A549 (cell line): Measurements from ENCODE around the gene ZIM2. TPM values are rescaled to one million over a fixed set of nuclear protein-coding genes. Genes with fewer than 3 reads are reported as not detected.

ENCODE experiments used
- ATAC-seq, 2 experiments: fragments of 200-7000 bp in 1 of 2; fragments of >200 bp in 1 of 2; cut with Nextera tagmentation in 1 of 2; cut with Tn5 transposase in 1 of 2; 3 replicates each; pipeline versions ENCODE4 v1.8.0 to v1.9.1; 2018 to 2020; ENCODE audit warnings: mild to moderate bottlenecking in 1 of 2, moderate library complexity in 1 of 2
- CTCF ChIA-PET: fragments of 300-600 bp; sonication (Branson Sonifier 250); formaldehyde crosslinking; extraction: SDS; loops from one replicate; lab custom pipeline; 2021; ENCODE audit warnings: antibody characterized with exemption, inconsistent platforms; lab: Yijun Ruan, JAX
- POLR2A ChIA-PET: fragments of 350-600 bp; formaldehyde crosslinking; extraction: SDS; loops from one replicate; lab custom pipeline; 2021; ENCODE audit warnings: antibody characterized with exemption, inconsistent platforms; lab: Yijun Ruan, JAX
- DNase-seq, 2 experiments: peaks; one replicate each; pipeline versions ENCODE4 v3.0.0 to v3.0.0-alpha.2; 2011 to 2016; ENCODE audit warnings: low read depth in 1 of 2, low spot score in 1 of 2
- FAIRE-seq: peaks from 2 replicates; lab custom pipeline; 2011; peaks lifted over from hg19 to GRCh38; lab: Jason Lieb, UNC
- H3K27ac ChIP-seq, 2 experiments: fragments of >200 bp; sonication (Bioruptor Twin); formaldehyde crosslinking; 3 replicates each; pipeline ENCODE4 v1.5.1; 2016 to 2017
- H3K4me1 ChIP-seq: fragments of >200 bp; sonication (Bioruptor Twin); formaldehyde crosslinking; 3 replicates; pipeline ENCODE4 v1.6.1; 2016
- H3K4me2 ChIP-seq: fragments of >200 bp; sonication (Bioruptor Twin); formaldehyde crosslinking; 3 replicates; pipeline ENCODE4 v1.6.1; 2016
- H3K4me3 ChIP-seq: fragments of >200 bp; sonication (Bioruptor Twin); formaldehyde crosslinking; 3 replicates; pipeline ENCODE4 v1.5.1; 2016
- H3K9me3 ChIP-seq: fragments of >200 bp; sonication (Bioruptor Twin); formaldehyde crosslinking; 3 replicates; pipeline ENCODE4 v1.6.1; 2016
- BCL3 ChIP-seq: fragments of >200 bp; sonication (Bioruptor Twin); formaldehyde crosslinking; IDR thresholded peaks from 3 replicates; pipeline ENCODE4 v1.6.1; 2016
- CTCF ChIP-seq: fragments of >200 bp; sonication (Bioruptor Twin); formaldehyde crosslinking; IDR thresholded peaks from 3 replicates; pipeline ENCODE4 v1.5.1; 2016
- EHF ChIP-seq: fragments of 250-450 bp; sonication (Bioruptor Pico); IDR thresholded peaks from 2 replicates; pipeline ENCODE4 v1.5.0; 2020; ENCODE audit warnings: mild to moderate bottlenecking
- ESRRA ChIP-seq: fragments of 150-350 bp; IDR thresholded peaks from 2 replicates; pipeline ENCODE4 v1.6.1; 2014; ENCODE audit warnings: mild to moderate bottlenecking, low read length, borderline replicate concordance
- FOSB ChIP-seq: fragments of 250-450 bp; sonication (Bioruptor Pico); IDR thresholded peaks from 2 replicates; pipeline ENCODE4 v1.5.0; 2020; ENCODE audit warnings: mild to moderate bottlenecking, moderate library complexity
- HDAC2 ChIP-seq: fragments of 200-600 bp; sonication (generic); IDR thresholded peaks from 2 replicates; pipeline ENCODE4 v1.6.1; 2016
- HEYL ChIP-seq: fragments of 250-450 bp; sonication (Bioruptor Pico); IDR thresholded peaks from 2 replicates; pipeline ENCODE4 v1.8.0; 2021; ENCODE audit warnings: mild to moderate bottlenecking, moderate library complexity
- JUNB ChIP-seq: fragments of >200 bp; sonication (Bioruptor Twin); formaldehyde crosslinking; IDR thresholded peaks from 2 replicates; pipeline ENCODE4 v1.6.1; 2016
- KDM5A ChIP-seq: fragments of 200-600 bp; sonication (generic); IDR thresholded peaks from 2 replicates; pipeline ENCODE4 v1.6.1; 2016; ENCODE audit warnings: antibody characterized with exemption, mild to moderate bottlenecking
- MAFK ChIP-seq: fragments of 450-650 bp; IDR thresholded peaks from 2 replicates; pipeline ENCODE4 v1.6.1; 2014; ENCODE audit not compliant: partially characterized antibody
- MYC ChIP-seq: IDR thresholded peaks from 2 replicates; pipeline ENCODE4 v1.6.1; 2012; ENCODE audit warnings: mild to moderate bottlenecking, inconsistent platforms, low read length, improper control_type of control experiment, borderline replicate concordance
- NPAS2 ChIP-seq: fragments of 250-450 bp; sonication (Bioruptor Pico); IDR thresholded peaks from 2 replicates; pipeline ENCODE4 v1.8.0; 2022; ENCODE audit warnings: mild to moderate bottlenecking, moderate library complexity, borderline replicate concordance
- PHF8 ChIP-seq: fragments of 200-600 bp; sonication (generic); IDR thresholded peaks from 2 replicates; pipeline ENCODE4 v1.6.1; 2016; ENCODE audit warnings: low read depth, mild to moderate bottlenecking, antibody characterized with exemption, moderate library complexity, borderline replicate concordance
- POLR2A ChIP-seq: IDR thresholded peaks from 2 replicates; pipeline ENCODE4 v1.6.1; 2012; ENCODE audit warnings: mild to moderate bottlenecking, low read length
- RCOR1 ChIP-seq: fragments of 150-350 bp; IDR thresholded peaks from 2 replicates; pipeline ENCODE4 v1.6.1; 2014; ENCODE audit warnings: antibody characterized with exemption, low read length, low read depth
- RNF2 ChIP-seq: fragments of 200-600 bp; sonication (generic); IDR thresholded peaks from 2 replicates; pipeline ENCODE4 v1.6.1; 2016; ENCODE audit warnings: low read depth, mild to moderate bottlenecking, antibody characterized with exemption, moderate library complexity, borderline replicate concordance
- TFCP2L1 ChIP-seq: fragments of 250-450 bp; sonication (Bioruptor Pico); IDR thresholded peaks from 2 replicates; pipeline ENCODE4 v1.5.0; 2021; ENCODE audit warnings: mild to moderate bottlenecking
- TP53 ChIP-seq: fragments of 250-450 bp; sonication (Bioruptor Pico); IDR thresholded peaks from 2 replicates; pipeline ENCODE4 v1.5.0; 2021; ENCODE audit warnings: mild to moderate bottlenecking, moderate library complexity
- USF2 ChIP-seq: fragments of 450-650 bp; IDR thresholded peaks from 2 replicates; pipeline ENCODE4 v1.6.1; 2014; ENCODE audit warnings: antibody characterized with exemption
- ZFP36 ChIP-seq: fragments of 450-650 bp; IDR thresholded peaks from 2 replicates; pipeline ENCODE4 v1.6.1; 2014; ENCODE audit warnings: borderline replicate concordance; ENCODE audit not compliant: partially characterized antibody
- ZNF302 ChIP-seq: fragments of 250-450 bp; sonication (Bioruptor Pico); IDR thresholded peaks from 2 replicates; pipeline ENCODE4 v1.9.0; 2021; ENCODE audit warnings: inconsistent platforms, mild to moderate bottlenecking, moderate library complexity
- ZSCAN20 ChIP-seq: fragments of 250-450 bp; sonication (Bioruptor Pico); IDR thresholded peaks from 2 replicates; pipeline ENCODE4 v1.8.0; 2022; ENCODE audit warnings: mild to moderate bottlenecking, moderate library complexity
- WGBS: methylation state at CpG from one replicate; pipeline ENCODE4 v1.1.6; 2017; ENCODE audit errors: missing lambda C conversion rate; 5-methylcytosine and 5-hydroxymethylcytosine counted together
- polyA plus RNA-seq, 4 experiments: library from polyadenylated mRNA; depleted of rRNA in 3 of 4; stranded (reverse); fragments of >200 nt; fragmentation: RNase III in 1 of 4; extraction: RNeasy Plus Mini Kit Qiagen cat#74134 plus additional on column Dnase treatment in 1 of 4; gene quantifications; 2 replicates in 3 of 4; 3 replicates in 1 of 4; pipeline ENCODE4 v1.2.3, GENCODE V29; 2011 to 2017
- TF ChIP-seq, protein P1 (sequence below): fragments of >200 bp; sonication (Bioruptor Twin); formaldehyde crosslinking; IDR thresholded peaks from 2 replicates; pipeline ENCODE4 v1.6.1; 2016

Gene ZIM2
- polyA plus RNA-seq, 2 of the 4 experiments (the other 2 are of a cell fraction), result not detected

DNA sequence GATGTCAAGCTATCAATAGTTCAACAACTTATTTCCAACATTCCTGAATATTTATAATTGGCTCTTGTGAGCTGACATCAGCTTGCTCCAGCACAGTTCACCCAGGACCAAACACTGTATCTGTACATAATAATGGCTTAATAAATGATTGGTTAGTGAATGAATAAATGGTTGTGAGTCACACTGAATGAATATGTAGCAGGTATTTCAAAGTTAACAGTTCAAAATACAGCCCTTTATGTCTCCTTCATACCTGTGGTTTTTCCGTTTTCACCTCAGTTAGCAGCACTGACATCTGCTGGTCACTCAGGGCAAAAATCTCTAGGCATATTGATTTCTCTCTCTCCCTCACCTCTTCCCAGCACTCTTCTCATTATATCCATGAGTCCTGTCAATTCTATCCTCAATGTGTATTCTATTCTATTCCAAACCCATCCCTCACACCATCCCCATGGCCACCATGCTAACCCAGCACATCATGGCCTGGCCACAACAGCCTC is 76.3 kb downstream of the ZIM2 start:
- CTCF ChIA-PET, result interaction anchor here (0.6 kb wide), 1 partner anchor 56 kb away, joined by 3 read pairs; no protein-coding TSS in a partner anchor
- no peak for DNase-seq
- H3K27ac ChIP-seq, result no peak overlapping the region
- H3K4me2 ChIP-seq, result no peak overlapping the region
- POLR2A ChIA-PET, result interaction anchor here (0.6 kb wide), 1 partner anchor 106 kb away, joined by 7 read pairs; no protein-coding TSS in a partner anchor
- ATAC-seq, result no peak
- H3K4me3 ChIP-seq, result no peak overlapping the region
- H3K9me3 ChIP-seq, result peaks cover 62% of the 10 kb centered on the region
- no peak for FAIRE-seq
- TF ChIP-seq HEYL (CRISPR knock-in tag), result no peak
- TF ChIP-seq JUNB, result no peak
- TF ChIP-seq MYC, result no peak
- TF ChIP-seq NPAS2 (CRISPR knock-in tag), result no peak
- no peak for TF ChIP-seq ZSCAN20
- no peak for TF ChIP-seq ESRRA
- no peak for TF ChIP-seq BCL3
- no peak for TF ChIP-seq PHF8
- no peak for TF ChIP-seq TFCP2L1
- no peaks in the 10 kb centered on the region for H3K4me1 ChIP-seq
- WGBS, result 0% methylated on average over 1 of the region's 1 CpG

- POLR2A ChIA-PET, result no interaction called here
- ATAC-seq, result no peak
- Histone ChIP-seq H3K9me3 (peaks cover 60% of the 10 kb centered on the region), H3K4me1 (no peaks in the 10 kb centered on the region), H3K4me2 (no peak overlapping the region), H3K27ac (no peak overlapping the region), H3K4me3 (no peak overlapping the region)
- no peak for TF ChIP-seq HDAC2
- CTCF ChIA-PET, result no interaction called here
- no peak for FAIRE-seq
- WGBS, result 23% methylated on average over 10 of the region's 10 CpGs
- DNase-seq, result no peak
Measured at GRCh38 chr19:56760842-56761241, 79.7 kb downstream of the ZIM2 start.

GRCh38 chr19:56759531-56759930 is 81.0 kb downstream of the ZIM2 start:
- H3K27ac ChIP-seq, result no peak overlapping the region
- 2% methylated on average over 8 of the region's 8 CpGs for WGBS
- H3K9me3 ChIP-seq, result peaks cover 57% of the 10 kb centered on the region
- FAIRE-seq (no peak), ATAC-seq (no peak), DNase-seq (no peak)
- CTCF ChIA-PET, result no interaction called here
- TF ChIP-seq MAFK, result peak; percentile 35
- TF ChIP-seq TFCP2L1, result no peak
- POLR2A ChIA-PET, result no interaction called here
- H3K4me3 ChIP-seq, result no peak overlapping the region
- no peaks in the 10 kb centered on the region for H3K4me1 ChIP-seq
- no peak overlapping the region for H3K4me2 ChIP-seq

DNA sequence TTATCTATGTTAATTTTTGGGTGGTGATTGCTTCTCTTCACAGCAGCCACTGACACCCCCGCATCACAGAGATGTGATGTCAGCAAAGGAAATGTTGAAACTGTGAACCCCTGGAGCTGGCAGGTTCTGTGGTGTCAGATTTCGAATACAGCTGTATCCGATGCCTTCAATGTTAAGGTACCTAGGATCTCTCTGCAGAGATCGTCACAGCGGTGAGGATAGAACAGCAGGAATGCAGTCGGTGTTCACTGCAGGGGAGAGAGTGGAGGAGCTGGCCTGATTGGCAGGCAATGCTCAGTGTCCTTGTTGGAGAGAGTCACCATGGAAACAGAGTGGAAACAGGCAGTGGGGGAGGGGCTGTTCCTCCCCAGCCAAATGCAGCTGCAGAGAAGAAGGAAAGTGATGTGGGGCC is 89.4 kb downstream of the ZIM2 start:
- CTCF ChIA-PET, result interaction anchor here (0.7 kb wide), 1 partner anchor 392 kb away, joined by 3 read pairs; no protein-coding TSS in a partner anchor
- no peak for ATAC-seq
- no peak overlapping the region for H3K27ac ChIP-seq
- no peak overlapping the region for H3K4me3 ChIP-seq
- peaks cover 62% of the 10 kb centered on the region for H3K9me3 ChIP-seq
- TF ChIP-seq KDM5A (no peak), ZNF302 (CRISPR knock-in tag) (no peak), FOSB (no peak), MYC (no peak), TP53 (CRISPR knock-in tag) (no peak)
- no peaks in the 10 kb centered on the region for H3K4me1 ChIP-seq
- POLR2A ChIA-PET, result no interaction called here
- DNase-seq, result no peak
- no peak overlapping the region for H3K4me2 ChIP-seq
- FAIRE-seq, result no peak
- 14% methylated on average over 6 of the region's 6 CpGs for WGBS

DNA sequence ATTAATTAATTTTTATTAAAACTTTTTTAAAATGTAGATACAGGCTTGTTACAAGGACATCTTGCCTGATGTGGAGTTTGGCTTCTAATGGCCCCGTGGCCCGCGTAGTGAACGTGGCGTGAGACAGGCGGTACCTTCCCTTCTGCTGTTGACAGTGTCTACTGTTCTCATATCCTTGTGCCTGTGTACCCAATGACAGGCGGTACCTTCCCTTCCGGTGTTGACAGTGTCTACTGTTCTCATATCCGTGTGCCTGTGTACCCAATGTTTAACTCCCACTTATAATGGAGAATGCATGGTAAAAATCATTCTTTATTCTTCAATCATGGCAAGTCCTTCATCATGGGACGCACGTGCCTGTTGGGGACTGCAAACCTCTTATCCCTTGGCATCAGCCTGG is 89.9 kb downstream of the ZIM2 start:
- FAIRE-seq (no peak), DNase-seq (no peak), ATAC-seq (no peak)
- ChIA-PET POLR2A (no interaction called here), CTCF (interaction anchor here (0.7 kb wide), 1 partner anchor 392 kb away, joined by 3 read pairs; no protein-coding TSS in a partner anchor)
- Histone ChIP-seq H3K4me1 (no peaks in the 10 kb centered on the region), H3K27ac (no peak overlapping the region), H3K4me3 (no peak overlapping the region), H3K4me2 (no peak overlapping the region), H3K9me3 (peaks cover 58% of the 10 kb centered on the region)
- 6% methylated on average over 11 of the region's 11 CpGs for WGBS
- TF ChIP-seq CTCF, result no peak
- TF ChIP-seq POLR2A, result no peak
- no peak for TF ChIP-seq ZFP36
- TF ChIP-seq EHF (CRISPR knock-in tag), result no peak
- TF ChIP-seq RNF2, result no peak
- no peak for TF ChIP-seq RCOR1
- TF ChIP-seq USF2, result no peak
- TF ChIP-seq, protein P1, sequence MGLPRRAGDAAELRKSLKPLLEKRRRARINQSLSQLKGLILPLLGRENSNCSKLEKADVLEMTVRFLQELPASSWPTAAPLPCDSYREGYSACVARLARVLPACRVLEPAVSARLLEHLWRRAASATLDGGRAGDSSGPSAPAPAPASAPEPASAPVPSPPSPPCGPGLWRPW, result no peak
